HG03520 (cell line): ENCODE data around the gene ENPP1.

Source experiments
- ATAC-seq: cut with Tn5 transposase; IDR thresholded peaks from one replicate; pipeline ENCODE4 v1.9.1; 2021; ENCODE audit warnings: mild to moderate bottlenecking, moderate library complexity; ENCODE audit not compliant: unreplicated experiment

Gene ENPP1

GRCh38 chr6:131807644-131808459, at the start of gene ENPP1:
Gene ENPP1 (plus strand): TSS chr6:131808020. CDS start chr6:131808036, 16 bp downstream.
- ATAC-seq, result peak; percentile 59

- no peak for ATAC-seq
Measured at GRCh38 chr6:131758920-131759319, 48.9 kb upstream of the ENPP1 start.

GRCh38 chr6:131761060-131761761, 46.6 kb upstream of the ENPP1 start:
- ATAC-seq, result no peak

GRCh38 chr6:131761762-131762067, 46.1 kb upstream of the ENPP1 start:
- ATAC-seq, result no peak

- ATAC-seq, result no peak
Measured at GRCh38 chr6:131762984-131763383, 44.8 kb upstream of the ENPP1 start.

GRCh38 chr6:131763749-131764148, 44.1 kb upstream of the ENPP1 start:
- no peak for ATAC-seq

GRCh38 chr6:131764350-131764749, 43.5 kb upstream of the ENPP1 start:
- no peak for ATAC-seq

GRCh38 chr6:131765081-131765803, 42.6 kb upstream of the ENPP1 start:
- ATAC-seq, result no peak

- ATAC-seq, result no peak
Measured at GRCh38 chr6:131765804-131766135, 42.0 kb upstream of the ENPP1 start.

GRCh38 chr6:131766631-131767030, 41.2 kb upstream of the ENPP1 start:
- no peak for ATAC-seq

GRCh38 chr6:131768964-131769363, 38.9 kb upstream of the ENPP1 start:
- ATAC-seq, result no peak

- no peak for ATAC-seq
Measured at GRCh38 chr6:131769385-131770141, 38.3 kb upstream of the ENPP1 start.

GRCh38 chr6:131770776-131771175, 37.0 kb upstream of the ENPP1 start:
- ATAC-seq, result no peak

GRCh38 chr6:131773284-131773950, 34.4 kb upstream of the ENPP1 start:
- ATAC-seq, result no peak

GRCh38 chr6:131775886-131776285, 31.9 kb upstream of the ENPP1 start:
- no peak for ATAC-seq

GRCh38 chr6:131776985-131777384, 30.8 kb upstream of the ENPP1 start:
- no peak for ATAC-seq

GRCh38 chr6:131778169-131778568, 29.7 kb upstream of the ENPP1 start:
- ATAC-seq, result no peak

GRCh38 chr6:131779304-131779703, 28.5 kb upstream of the ENPP1 start:
- ATAC-seq, result no peak

GRCh38 chr6:131780600-131780999, 27.2 kb upstream of the ENPP1 start:
- ATAC-seq, result no peak

- no peak for ATAC-seq
Measured at GRCh38 chr6:131781687-131782086, 26.1 kb upstream of the ENPP1 start.

GRCh38 chr6:131782764-131783163, 25.1 kb upstream of the ENPP1 start:
- no peak for ATAC-seq
